Activated CD8-positive, alpha-beta memory T cell treated with anti-CD3 and anti-CD28 coated beads, Interleukin-2, amount 50 U/mL, for 1 hour (primary cell): ENCODE results near the gene EYA3.
A peak's percentile ranks its signal among the peaks of the same experiment; 100 is the strongest.

Experiments
- DNase-seq: peaks from one replicate; pipeline ENCODE4 v3.0.0-alpha.2; 2020; ENCODE audit errors: extremely low read depth

EYA3 gene

DNA sequence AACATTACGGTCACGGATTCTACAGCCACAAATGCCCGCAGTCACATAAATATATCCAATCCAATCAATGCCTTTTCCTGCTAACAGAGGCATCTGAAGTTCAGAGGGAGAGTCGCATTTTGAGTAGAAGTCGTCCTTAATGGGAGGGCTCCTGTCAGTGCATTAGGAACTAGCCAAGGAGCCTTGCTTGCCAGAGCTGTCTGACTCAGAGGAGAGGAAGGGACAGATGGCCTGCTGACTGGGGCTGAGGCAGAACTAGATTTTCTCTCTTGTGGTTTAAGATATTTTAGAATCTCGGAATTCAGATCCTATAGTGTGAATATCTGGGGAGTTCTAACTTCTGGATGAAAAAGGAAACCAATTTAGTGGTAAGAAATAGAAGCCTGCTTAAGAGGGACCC is 118.0 kb downstream of the EYA3 start:
- DNase-seq, result no peak

DNA sequence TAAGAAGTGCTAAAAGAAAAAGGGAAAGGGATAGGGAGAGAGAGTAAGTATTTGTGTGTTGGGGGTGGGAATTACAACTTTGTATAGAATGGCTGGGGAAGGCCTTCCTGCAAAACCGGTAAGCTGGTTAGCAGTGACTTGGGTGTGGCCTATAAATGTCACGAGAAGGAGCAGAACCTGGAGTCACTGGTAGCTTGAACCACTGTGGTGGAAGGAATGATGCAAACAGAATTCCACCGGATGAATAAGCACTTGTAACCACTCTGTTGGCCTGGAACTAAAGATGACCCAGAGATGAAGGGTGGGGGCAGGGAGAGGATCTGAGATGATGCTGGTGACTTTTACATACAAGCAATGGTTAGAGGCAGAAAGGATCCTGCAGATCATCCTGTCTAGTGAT is 119.7 kb downstream of the EYA3 start:
- DNase-seq, result no peak

DNA sequence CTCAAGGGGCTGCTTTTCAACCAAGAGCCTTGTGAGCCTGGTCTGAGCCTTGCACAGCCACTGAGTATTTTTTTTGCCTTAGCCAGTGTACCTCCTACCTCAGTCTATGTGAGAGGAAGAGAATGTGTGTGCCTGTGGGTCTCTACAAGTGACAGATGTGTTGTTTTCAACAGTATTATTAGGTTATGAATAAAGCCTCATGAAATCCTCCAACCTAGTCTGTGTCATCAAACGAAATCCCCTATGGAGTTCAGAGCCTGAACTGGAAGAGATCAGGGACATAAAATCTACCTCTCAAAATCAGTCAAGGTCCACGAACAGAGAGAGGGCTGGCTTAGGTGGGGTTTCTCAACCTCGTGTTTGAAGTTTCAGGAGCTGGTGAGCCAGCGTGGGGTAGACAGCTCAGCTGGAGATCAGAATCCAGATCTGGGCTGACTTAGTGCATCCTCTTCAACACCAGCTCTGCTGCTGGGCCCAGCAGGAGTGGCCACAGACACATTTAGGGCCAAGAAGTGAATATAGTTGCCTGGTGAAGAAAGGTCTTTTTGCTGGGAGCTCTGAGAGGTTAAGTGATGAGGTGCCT is 120.4 kb downstream of the EYA3 start:
- DNase-seq, result no peak

DNA sequence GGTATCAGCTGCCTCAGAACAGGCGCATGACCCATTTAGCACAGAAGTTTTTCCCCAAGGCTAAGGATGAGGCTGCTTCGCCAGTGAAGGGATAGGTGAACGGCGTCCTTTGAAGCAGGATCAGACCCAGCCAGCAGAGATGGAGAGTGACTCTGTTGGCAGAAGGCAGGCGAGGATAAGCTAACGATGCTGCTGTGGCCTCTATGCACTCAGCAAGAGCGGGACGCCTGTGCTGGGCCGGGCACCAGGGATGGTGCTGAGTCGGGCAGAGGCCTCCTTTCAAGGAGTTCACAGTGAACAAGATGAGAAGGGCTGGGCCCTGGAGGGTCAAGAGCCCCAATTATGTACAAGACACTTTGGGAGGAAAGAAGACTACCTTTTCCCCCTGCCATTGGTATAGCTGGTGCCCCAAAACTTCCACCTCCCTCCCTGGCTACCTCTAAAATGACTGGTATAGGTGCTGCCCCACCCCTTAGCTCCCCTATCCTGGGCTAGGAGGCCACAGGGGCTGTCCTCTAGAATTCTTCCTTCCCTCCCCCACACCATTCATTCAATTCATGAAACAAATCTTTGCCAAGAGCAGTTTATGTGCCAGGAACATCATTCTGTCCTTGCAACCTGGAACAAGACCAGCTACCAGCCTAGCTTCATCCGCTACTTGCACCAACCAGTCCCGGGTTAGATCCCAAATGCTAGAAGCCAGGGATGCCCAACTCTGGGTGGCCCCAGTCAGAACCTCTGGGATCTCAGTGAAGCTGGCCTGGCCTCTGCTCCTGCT is 121.1 kb downstream of the EYA3 start:
- no peak for DNase-seq

DNA sequence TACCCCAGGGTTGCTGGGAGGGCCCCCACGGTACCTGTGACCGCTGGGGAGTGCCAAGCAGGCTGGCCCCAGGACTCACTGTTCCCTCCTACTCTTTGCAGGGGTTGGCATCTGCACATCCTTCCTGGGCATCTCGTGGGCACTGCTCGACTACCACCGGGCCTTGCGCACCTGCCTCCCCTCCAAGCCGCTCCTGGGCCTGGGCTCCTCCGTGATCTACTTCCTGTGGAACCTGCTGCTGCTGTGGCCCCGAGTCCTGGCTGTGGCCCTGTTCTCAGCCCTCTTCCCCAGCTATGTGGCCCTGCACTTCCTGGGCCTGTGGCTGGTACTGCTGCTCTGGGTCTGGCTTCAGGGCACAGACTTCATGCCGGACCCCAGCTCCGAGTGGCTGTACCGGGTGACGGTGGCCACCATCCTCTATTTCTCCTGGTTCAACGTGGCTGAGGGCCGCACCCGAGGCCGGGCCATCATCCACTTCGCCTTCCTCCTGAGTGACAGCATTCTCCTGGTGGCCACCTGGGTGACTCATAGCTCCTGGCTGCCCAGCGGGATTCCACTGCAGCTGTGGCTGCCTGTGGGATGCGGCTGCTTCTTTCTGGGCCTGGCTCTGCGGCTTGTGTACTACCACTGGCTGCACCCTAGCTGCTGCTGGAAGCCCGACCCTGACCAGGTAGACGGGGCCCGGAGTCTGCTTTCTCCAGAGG is 121.9 kb downstream of the EYA3 start:
- DNase-seq, result no peak

DNA sequence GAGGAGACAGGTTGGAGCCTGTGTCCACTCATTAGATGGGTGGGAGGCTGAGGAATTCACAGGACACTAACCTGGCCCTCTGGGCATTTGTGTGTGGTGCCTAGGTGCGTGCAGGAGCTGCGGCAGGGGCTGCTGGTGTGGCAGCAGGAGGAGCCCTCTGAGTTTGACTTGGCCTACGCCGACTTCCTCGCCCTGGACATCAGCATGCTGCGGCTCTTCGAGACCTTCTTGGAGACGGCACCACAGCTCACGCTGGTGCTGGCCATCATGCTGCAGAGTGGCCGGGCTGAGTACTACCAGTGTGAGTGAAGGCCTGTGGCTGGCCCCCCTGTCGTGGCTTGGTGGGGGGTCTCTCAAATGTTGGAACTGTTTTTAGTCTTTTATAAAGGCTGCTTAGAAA is 125.0 kb downstream of the EYA3 start:
- no peak for DNase-seq

DNA sequence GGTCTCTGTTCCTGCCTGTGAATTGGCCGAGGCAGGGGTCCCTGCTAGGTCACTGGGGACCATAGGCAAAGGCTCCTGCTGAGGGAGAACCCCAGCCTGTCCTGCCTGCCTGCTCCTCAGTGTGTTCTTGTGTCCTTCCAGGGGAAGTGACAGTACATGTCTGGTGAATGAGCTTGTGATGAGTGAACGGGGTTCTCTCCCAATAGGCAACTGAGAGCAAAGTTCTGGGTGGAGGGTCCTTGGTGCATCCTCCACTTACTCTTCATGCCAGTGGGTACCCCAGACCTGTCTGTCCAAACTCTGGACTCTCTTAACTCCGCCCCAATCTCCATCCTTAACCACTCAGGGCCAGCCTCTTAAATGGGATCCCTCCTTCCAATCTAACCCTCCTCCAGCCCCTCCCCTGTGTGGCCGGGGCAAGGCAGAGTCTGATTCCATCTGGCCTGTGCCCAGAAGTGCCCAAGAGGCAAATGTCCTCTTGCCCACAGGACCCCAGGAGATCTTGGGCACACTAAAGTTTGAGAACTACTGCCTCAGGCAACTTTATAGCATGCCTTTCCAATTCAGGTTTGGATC is 126.7 kb downstream of the EYA3 start:
- no peak for DNase-seq

DNA sequence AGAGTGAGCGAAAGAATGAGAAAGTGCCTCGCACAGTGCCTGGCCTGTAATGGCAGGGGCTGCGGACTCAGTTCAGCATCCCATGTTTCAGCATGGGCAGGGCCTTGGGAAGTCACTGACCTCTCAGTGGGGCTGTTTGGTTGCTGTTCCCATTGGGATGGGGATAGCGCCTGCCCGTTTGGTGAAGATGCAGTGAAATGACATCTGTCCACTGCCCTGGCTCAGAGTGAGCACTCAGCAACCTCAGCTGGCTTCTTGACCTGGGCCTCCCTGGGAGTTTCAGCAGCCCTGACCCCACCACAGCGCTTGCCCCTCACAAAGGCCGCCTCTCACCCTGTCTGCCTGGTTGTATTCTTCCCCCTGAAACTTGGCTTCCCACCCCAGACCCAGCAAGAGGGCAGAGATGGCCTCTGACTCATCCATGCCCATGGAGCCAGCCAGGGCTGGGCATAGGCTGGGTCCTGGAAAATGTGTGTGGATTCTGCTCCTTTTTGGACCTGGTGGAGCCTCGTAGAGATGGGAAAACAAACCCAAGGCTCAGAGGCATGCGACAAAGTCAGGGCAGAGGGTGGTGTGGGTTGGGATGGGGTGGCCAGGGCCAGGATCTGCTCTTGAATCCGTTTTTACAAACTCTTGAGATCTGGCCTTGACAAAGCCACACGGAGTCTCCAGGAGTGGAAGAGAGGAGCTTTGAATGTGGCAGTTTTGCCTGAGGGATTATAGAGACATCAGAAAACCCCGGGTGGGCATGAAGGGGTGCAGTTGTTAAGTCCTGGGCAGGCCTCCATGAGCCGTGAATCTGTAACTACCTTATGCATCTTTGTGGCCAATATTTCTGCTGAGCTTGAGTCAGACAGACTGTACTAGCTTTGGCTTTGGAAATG is 127.4 kb downstream of the EYA3 start:
- no peak for DNase-seq

DNA sequence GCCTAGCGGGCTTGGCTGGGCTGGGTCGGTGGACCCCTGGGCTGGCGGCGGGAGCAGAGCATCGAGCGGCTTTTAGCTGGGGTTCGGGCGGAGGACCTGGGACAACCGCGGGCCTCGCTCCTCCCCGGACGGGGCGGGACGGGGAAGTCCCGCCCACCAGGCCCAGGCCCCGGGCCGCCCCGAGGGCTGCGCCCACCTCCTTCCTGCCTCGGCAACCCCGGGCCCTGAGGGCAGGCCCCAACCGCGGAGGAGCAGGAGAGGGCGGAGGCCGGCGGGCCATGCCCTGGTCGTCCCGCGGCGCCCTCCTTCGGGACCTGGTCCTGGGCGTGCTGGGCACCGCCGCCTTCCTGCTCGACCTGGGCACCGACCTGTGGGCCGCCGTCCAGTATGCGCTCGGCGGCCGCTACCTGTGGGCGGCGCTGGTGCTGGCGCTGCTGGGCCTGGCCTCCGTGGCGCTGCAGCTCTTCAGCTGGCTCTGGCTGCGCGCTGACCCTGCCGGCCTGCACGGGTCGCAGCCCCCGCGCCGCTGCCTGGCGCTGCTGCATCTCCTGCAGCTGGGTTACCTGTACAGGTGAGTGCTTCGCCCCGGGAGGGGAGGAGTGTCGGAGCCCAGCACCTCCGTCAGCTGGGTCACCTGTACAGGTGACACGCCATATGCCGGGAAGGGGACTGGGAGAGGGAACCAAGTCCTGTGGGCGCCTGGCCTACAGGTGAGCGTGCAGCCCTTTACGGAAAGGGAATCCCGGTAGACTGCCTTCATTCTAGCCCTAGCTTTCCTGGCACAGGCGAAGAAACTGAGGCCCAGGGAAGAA is 128.4 kb downstream of the EYA3 start, which contains the start of gene XKR8:
TSS of gene XKR8 (plus strand) at position 182 of the 812 bp plus-strand sequence. CDS start at position 279, 97 bp downstream.
- peak; percentile 24 for DNase-seq

DNA sequence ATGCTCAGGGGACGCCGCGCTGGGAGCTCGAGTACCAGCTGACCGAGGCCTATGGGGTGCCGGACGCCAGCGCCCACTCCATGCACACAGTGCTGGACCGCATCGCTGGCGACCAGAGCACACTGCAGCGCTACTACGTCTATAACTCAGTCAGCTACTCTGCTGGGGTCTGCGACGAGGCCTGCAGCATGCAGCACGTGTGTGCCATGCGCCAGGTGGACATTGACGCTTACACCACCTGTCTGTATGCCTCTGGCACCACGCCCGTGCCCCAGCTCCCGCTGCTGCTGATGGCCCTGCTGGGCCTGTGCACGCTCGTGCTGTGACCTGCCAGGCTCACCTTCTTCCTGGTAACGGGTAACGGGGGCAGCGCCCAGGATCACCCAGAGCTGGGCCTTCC is 129.9 kb downstream of the EYA3 start:
- no peak for DNase-seq

DNA sequence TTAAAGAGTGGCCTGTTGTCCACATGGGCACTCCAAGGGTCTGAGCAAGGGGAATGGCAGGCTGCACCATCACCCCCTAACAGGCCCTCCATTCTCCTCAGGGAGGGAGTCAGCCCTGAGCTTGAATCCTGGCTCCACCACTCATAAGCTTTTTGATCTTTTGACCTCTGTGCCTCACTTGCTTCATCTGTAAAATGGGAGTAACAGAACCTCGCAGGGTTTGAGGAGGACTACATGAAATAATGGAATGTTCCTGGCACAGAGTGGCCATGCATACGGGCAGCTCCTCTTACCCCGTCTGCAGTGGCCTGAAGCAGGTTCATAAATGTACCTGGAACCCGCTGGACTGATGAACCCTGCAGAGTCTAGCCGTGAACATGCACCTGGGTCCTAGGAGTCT is 130.8 kb downstream of the EYA3 start:
- no peak for DNase-seq

DNA sequence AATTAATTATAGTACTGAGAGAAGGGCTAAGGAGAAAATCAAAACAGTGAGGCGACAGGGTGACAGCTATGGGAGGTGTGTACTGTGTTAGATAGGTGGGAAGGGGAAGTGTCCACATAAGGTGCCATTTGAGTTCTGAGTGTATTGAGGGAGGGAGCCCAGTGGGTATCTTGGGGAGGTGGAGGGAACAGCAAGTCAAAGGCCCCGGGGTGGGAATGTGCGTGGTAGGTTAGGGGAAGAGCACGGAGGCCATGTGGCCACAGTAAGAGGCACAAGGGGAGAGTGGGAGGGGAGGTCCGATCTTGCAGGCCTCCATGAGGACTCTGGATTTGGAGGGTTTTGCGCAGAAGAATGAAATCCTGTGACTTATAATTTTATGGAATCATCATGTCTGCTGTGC is 131.6 kb downstream of the EYA3 start:
- no peak for DNase-seq

DNA sequence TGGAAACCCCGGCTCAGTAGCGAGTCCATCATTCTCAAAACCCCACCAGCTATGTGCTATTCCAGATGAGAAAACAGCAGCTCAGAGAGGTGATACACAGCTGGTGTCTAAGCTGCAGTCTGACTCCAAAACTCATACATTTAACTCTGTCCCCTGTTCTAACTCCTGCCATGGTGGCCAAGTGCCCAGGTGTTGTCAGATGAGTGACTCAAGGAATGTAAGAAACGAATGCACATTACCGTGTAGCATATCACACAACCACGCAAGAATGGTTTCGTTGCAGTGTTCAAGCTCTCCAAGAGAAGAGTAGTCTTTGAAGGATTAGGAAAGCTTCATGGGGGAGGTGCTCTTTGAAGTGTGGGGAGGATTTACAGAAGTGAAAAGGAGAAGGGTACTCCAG is 133.3 kb downstream of the EYA3 start:
- DNase-seq, result no peak

DNA sequence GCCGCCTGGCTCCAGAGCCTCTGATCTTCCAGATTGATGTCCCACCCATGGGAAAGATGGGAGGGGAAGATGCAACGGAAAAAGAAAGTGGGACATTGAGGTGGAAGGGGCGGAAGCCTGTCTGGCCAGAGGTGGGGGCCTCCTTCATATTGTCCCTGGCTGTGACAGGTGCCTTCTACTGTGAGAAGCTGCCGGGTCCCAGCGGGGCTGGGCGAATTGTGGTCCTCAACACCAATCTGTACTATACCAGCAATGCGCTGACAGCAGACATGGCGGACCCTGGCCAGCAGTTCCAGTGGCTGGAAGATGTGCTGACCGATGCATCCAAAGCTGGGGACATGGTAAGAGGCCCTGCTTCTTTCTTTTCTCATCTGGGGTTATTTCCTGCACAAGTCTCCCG is 134.2 kb downstream of the EYA3 start:
- no peak for DNase-seq

DNA sequence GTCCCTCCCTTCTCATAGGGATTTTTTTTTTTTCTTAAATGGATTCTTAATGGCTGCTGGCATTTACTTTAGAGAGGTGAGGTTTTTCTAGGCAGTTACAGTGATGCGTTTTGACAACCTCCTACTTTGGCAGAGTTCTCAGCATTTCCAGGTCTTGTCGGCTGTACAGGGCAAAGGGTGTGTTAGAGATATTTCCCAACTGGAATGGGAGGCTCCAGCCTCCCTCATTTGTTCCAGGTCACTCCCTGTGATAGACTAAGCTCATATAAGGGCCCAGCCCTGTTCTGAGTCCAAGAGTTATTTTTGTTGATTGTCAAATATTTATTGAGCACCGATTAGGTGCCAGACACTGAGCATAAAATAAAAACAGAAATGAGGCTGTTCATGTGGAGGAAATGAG is 136.3 kb downstream of the EYA3 start:
- no peak for DNase-seq

DNA sequence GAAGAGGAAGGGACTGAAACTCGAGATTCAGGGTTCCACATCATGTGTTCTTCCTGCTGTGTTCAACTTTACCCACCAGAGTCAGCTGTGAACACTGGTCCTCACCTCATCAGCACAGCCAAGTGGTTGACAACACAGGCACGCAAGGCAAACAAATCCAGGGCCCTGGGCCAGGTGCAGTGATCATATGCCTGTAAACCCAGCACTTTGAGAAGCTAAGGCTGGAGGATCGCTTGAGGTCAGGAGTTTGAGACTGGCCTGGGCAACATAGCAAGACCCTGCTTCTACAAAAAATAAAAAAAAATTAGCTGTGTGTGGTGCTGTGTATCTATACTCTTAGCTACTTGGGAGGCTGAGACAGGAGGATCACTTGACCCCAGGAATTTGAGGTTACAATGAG is 137.0 kb downstream of the EYA3 start:
- no peak for DNase-seq

DNA sequence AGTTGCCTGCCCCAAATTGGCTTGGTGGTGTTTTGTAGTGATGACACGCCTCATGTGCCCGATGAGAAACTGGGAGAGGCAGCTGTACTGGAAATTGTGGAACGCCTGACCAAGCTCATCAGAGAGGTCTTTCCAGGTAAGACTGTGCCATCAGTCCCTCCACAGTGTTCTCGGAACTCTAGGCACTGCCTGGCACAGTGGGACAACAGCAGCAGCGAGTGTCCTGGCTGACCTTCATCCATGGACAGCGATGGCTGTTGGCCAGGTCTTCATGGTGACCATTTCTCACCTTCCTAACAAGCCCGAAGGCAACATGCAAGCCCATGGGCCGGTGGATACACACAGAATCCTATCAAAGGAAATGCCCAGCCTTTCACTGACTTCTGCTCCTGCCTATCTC is 139.4 kb downstream of the EYA3 start:
- DNase-seq, result no peak

DNA sequence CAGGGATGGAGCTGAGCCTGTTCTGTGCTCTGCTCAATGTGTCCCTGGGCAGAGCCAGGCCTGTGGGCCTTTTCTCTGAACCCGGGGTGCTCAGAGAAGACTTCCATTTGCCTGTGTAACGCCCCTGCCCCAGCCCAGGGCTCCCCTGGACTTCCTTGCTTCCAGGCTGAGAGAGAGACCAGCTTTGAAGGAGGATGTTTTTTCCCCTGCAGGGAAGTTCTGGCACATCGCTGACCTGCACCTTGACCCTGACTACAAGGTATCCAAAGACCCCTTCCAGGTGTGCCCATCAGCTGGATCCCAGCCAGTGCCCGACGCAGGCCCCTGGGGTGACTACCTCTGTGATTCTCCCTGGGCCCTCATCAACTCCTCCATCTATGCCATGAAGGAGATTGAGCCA is 143.4 kb downstream of the EYA3 start:
- no peak for DNase-seq

DNA sequence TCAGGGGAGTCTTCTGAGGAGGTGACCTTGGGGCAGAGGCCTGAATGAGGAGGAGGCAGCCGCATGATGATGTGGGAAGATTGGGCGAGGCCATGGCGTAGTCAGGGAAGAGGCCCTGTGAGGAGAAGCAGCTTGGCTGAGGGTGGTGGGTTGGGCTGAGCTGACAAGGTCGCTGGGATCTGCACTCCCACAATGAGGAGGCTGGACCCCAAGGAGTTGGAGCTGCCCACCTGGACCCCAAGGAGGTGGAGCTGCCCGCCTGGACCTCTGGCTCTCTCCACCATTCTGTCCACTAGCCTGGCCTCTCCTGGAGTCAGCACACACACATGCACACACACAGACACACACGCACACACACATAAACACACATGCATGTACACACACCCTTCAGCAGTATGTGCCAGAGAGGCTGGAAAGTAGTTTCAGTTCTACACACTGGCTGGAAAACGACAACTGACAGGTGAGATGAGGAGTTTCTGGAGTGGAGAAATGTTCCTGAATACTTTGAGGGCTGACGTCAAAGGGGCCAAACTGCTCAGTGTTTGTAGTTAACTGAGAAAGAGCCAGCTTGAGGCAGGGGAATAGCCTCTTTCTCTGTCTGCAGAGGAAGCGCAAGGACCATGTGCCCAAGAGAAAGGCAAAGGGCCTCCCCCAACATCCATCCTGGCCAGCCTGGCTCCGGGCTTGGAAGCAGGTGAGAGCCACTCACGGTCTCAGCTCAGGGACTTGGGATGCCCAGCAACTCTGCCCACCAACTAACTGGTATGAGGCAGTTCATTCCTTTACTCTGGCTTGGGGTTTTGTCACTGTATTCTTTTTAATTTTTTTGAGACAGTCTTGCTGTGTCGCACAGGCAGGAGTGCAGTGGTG is 146.5 kb downstream of the EYA3 start:
- DNase-seq, result no peak
